Glomerular visceral epithelial cell (primary cell): ENCODE results near the gene LRRC37B.
"Not testable (repeated sequence)": the region's sequence is repeated elsewhere in the genome, so short reads cannot be mapped to it uniquely, and the experiment has no call there.

ENCODE experiments used
- DNase-seq: peaks from one replicate; pipeline ENCODE4 v3.0.0-alpha.2; 2016; ENCODE audit errors: extremely low spot score

LRRC37B gene

GRCh38 chr17:32006957-32007462, at the start of gene LRRC37B:
LRRC37B (plus strand) TSS chr17:32007383; CDS start chr17:32021393, 14,010 bp downstream.
- DNase-seq: peak; percentile 85

GRCh38 chr17:31964131-31964530, 43.1 kb upstream of the LRRC37B start:
- not testable (repeated sequence) for DNase-seq

GRCh38 chr17:31967648-31968047, 39.5 kb upstream of the LRRC37B start:
- DNase-seq: no peak

GRCh38 chr17:31970416-31970815, 36.8 kb upstream of the LRRC37B start:
- DNase-seq: not testable (repeated sequence)

- DNase-seq: not testable (repeated sequence)
Observed at GRCh38 chr17:31974269-31975071, 32.7 kb upstream of the LRRC37B start.

GRCh38 chr17:31975391-31975790, 31.8 kb upstream of the LRRC37B start:
- DNase-seq: not testable (repeated sequence)

- not testable (repeated sequence) for DNase-seq
Observed at GRCh38 chr17:31991821-31992220, 15.4 kb upstream of the LRRC37B start.

GRCh38 chr17:31997005-31997404, 10.2 kb upstream of the LRRC37B start:
- no peak for DNase-seq

- peak; percentile 30 for DNase-seq
Observed at GRCh38 chr17:32007463-32008298, 498 bp downstream of the LRRC37B start.

GRCh38 chr17:32009262-32009542, 2.0 kb downstream of the LRRC37B start:
- DNase-seq: no peak

- no peak for DNase-seq
Observed at GRCh38 chr17:32010114-32010513, 2.9 kb downstream of the LRRC37B start.

- DNase-seq: no peak
Observed at GRCh38 chr17:32015245-32016013, 8.2 kb downstream of the LRRC37B start.

- DNase-seq: no peak
Observed at GRCh38 chr17:32016231-32016630, 9.0 kb downstream of the LRRC37B start.

- DNase-seq: no peak
Observed at GRCh38 chr17:32019228-32019627, 12.0 kb downstream of the LRRC37B start.

GRCh38 chr17:32020943-32021614, 13.9 kb downstream of the LRRC37B start:
- DNase-seq: no peak

- DNase-seq: no peak
Observed at GRCh38 chr17:32021615-32021955, 14.4 kb downstream of the LRRC37B start.

- DNase-seq: not testable (repeated sequence)
Observed at GRCh38 chr17:32022554-32022953, 15.4 kb downstream of the LRRC37B start.

GRCh38 chr17:32027271-32027670, 20.1 kb downstream of the LRRC37B start:
- not testable (repeated sequence) for DNase-seq

- DNase-seq: no peak
Observed at GRCh38 chr17:32033223-32033622, 26.0 kb downstream of the LRRC37B start.

GRCh38 chr17:32033812-32034211, 26.6 kb downstream of the LRRC37B start:
- not testable (repeated sequence) for DNase-seq

GRCh38 chr17:32040246-32040645, 33.1 kb downstream of the LRRC37B start:
- not testable (repeated sequence) for DNase-seq
